CD14-positive monocyte (primary cell): Measurements from ENCODE around the gene DAZAP1. TPM values are rescaled to one million over a fixed set of nuclear protein-coding genes. Genes with fewer than 3 reads are reported as not detected.
A peak's percentile ranks its signal among the peaks of the same experiment; 100 is the strongest.

Source experiments
- DNase-seq, 3 donors: peaks; one replicate each; pipeline ENCODE4 v3.0.0-alpha.2; 2011 to 2022
- H2AFZ ChIP-seq: 2 replicates; pipeline ENCODE4 v1.6.0; 2012; ENCODE audit warnings: mild to moderate bottlenecking, low read depth, low read length, inconsistent platforms; ENCODE audit not compliant: insufficient read depth, poor library complexity, severe bottlenecking
- H3K27ac ChIP-seq, 2 donors: 1 replicate in 1 of 2; 2 replicates in 1 of 2; pipeline ENCODE4 v1.5.1; 2012 to 2013; ENCODE audit warnings: low read length in 2 of 2, control low read depth in 1 of 2, inconsistent platforms in 1 of 2, low read depth in 1 of 2, mild to moderate bottlenecking in 1 of 2
- H3K27me3 ChIP-seq, 2 donors: one replicate each; pipeline versions ENCODE4 v1.6.0 to v1.6.1; 2011 to 2013; ENCODE audit warnings: low read length in 2 of 2; ENCODE audit not compliant: control insufficient read depth in 2 of 2, insufficient read depth in 2 of 2
- H3K36me3 ChIP-seq, 2 donors: replicated peaks in 1 of 2; 1 replicate in 1 of 2; 2 replicates in 1 of 2; pipeline versions ENCODE4 v1.5.1 to v1.6.1; 2012 to 2013; ENCODE audit warnings: low read length in 2 of 2, control low read depth in 1 of 2, inconsistent platforms in 1 of 2, mild to moderate bottlenecking in 1 of 2; ENCODE audit not compliant: insufficient read depth in 2 of 2, control insufficient read depth in 1 of 2
- H3K4me1 ChIP-seq, 2 donors: 1 replicate in 1 of 2; 2 replicates in 1 of 2; pipeline versions ENCODE4 v1.5.1 to v1.6.1; 2012 to 2013; ENCODE audit warnings: low read length in 2 of 2, control low read depth in 1 of 2, inconsistent platforms in 1 of 2, mild to moderate bottlenecking in 1 of 2, moderate library complexity in 1 of 2; ENCODE audit not compliant: insufficient read depth in 2 of 2, control insufficient read depth in 1 of 2
- H3K4me2 ChIP-seq: replicated peaks from 2 replicates; pipeline ENCODE3; 2012; ENCODE audit warnings: low read length, moderate library complexity, mild to moderate bottlenecking; ENCODE audit not compliant: poor library complexity, severe bottlenecking; ENCODE audit errors: extremely low read depth
- H3K4me3 ChIP-seq, 3 experiments: fragments of 200-600 bp in 1 of 3; sonication (generic) in 1 of 3; replicated peaks in 1 of 3; 1 replicate in 2 of 3; 2 replicates in 1 of 3; pipeline ENCODE4 v1.5.1; 2011 to 2013; ENCODE audit warnings: low read length in 3 of 3, mild to moderate bottlenecking in 3 of 3, control low read depth in 2 of 3, low read depth in 2 of 3, inconsistent platforms in 1 of 3, moderate library complexity in 1 of 3
- H3K79me2 ChIP-seq: 2 replicates; pipeline ENCODE4 v1.6.0; 2012; ENCODE audit warnings: mild to moderate bottlenecking, control low read depth, inconsistent platforms, low read length, moderate library complexity; ENCODE audit not compliant: insufficient read depth
- H3K9ac ChIP-seq: 2 replicates; pipeline ENCODE4 v1.6.0; 2017; ENCODE audit warnings: low read length, mild to moderate bottlenecking; ENCODE audit not compliant: insufficient read depth, poor library complexity, severe bottlenecking
- H3K9me3 ChIP-seq, 2 donors: replicated peaks in 1 of 2; 1 replicate in 1 of 2; 2 replicates in 1 of 2; pipeline versions ENCODE4 v1.5.1 to v1.6.1; 2012 to 2013; ENCODE audit warnings: low read length in 2 of 2, control low read depth in 1 of 2; ENCODE audit not compliant: control insufficient read depth in 1 of 2, insufficient read depth in 1 of 2
- H4K20me1 ChIP-seq: 2 replicates; pipeline ENCODE4 v1.6.0; 2012; ENCODE audit warnings: mild to moderate bottlenecking, low read length, control low read depth, moderate library complexity; ENCODE audit not compliant: insufficient read depth
- H3K27ac Mint-ChIP-seq, 7 donors: one replicate each; pipeline ENCODE4 v1.8.0; 2020; ENCODE audit warnings: mild to moderate bottlenecking in 7 of 7, mixed read lengths in 7 of 7, moderate library complexity in 6 of 7, inconsistent platforms in 2 of 7
- H3K27me3 Mint-ChIP-seq, 3 donors: one replicate each; pipeline ENCODE4 v1.8.0; 2021 to 2022; ENCODE audit warnings: low read depth in 3 of 3, mild to moderate bottlenecking in 3 of 3, mixed read lengths in 3 of 3, moderate library complexity in 3 of 3, inconsistent platforms in 1 of 3
- H3K36me3 Mint-ChIP-seq, 2 donors: one replicate each; pipeline ENCODE4 v1.8.0; 2020; ENCODE audit warnings: mixed read lengths in 2 of 2, inconsistent platforms in 1 of 2, mild to moderate bottlenecking in 1 of 2
- H3K4me1 Mint-ChIP-seq: one replicate; pipeline ENCODE4 v1.8.0; 2020; ENCODE audit warnings: mild to moderate bottlenecking, mixed read lengths
- H3K4me3 Mint-ChIP-seq, 2 donors: one replicate each; pipeline ENCODE4 v1.8.0; 2020; ENCODE audit warnings: mild to moderate bottlenecking in 2 of 2, mixed read lengths in 2 of 2, moderate library complexity in 1 of 2
- H3K9me3 Mint-ChIP-seq, 7 donors: one replicate each; pipeline ENCODE4 v1.8.0; 2020 to 2022; ENCODE audit warnings: mixed read lengths in 7 of 7, mild to moderate bottlenecking in 6 of 7, moderate library complexity in 6 of 7, inconsistent platforms in 2 of 7
- WGBS: methylation state at CpG from one replicate; pipeline ENCODE4 v1.1.5; 2013; ENCODE audit warnings: missing lambda C conversion rate; ENCODE audit not compliant: insufficient coverage; 5-methylcytosine and 5-hydroxymethylcytosine counted together
- intact Hi-C, 2 donors: fragments of 100-400 bp; cut with micrococcal nuclease; formaldehyde crosslinking; loops; one replicate each; pipeline versions ENCODE4 v1.15.0 to v1.15.1; 2023
- polyA plus RNA-seq, 3 donors: library from polyadenylated mRNA; depleted of rRNA in 1 of 3; unstranded in 2 of 3; stranded (reverse) in 1 of 3; fragments of 300-500 nt in 2 of 3; fragments of >200 nt in 1 of 3; fragmentation: Illumina TruSeq in 2 of 3; gene quantifications; 1 replicate in 2 of 3; 2 replicates in 1 of 3; pipeline ENCODE4 v1.2.3, GENCODE V29; 2012 to 2021
- TF ChIP-seq, protein P1 (sequence below): fragments of 200-600 bp; IDR thresholded peaks from one replicate; pipeline ENCODE4 v1.8.0; 2022; ENCODE audit warnings: antibody characterized with exemption, mild to moderate bottlenecking

Gene DAZAP1
- polyA plus RNA-seq, 3 donors, result 3.3 to 57.1 (median 4.2) TPM

DNA sequence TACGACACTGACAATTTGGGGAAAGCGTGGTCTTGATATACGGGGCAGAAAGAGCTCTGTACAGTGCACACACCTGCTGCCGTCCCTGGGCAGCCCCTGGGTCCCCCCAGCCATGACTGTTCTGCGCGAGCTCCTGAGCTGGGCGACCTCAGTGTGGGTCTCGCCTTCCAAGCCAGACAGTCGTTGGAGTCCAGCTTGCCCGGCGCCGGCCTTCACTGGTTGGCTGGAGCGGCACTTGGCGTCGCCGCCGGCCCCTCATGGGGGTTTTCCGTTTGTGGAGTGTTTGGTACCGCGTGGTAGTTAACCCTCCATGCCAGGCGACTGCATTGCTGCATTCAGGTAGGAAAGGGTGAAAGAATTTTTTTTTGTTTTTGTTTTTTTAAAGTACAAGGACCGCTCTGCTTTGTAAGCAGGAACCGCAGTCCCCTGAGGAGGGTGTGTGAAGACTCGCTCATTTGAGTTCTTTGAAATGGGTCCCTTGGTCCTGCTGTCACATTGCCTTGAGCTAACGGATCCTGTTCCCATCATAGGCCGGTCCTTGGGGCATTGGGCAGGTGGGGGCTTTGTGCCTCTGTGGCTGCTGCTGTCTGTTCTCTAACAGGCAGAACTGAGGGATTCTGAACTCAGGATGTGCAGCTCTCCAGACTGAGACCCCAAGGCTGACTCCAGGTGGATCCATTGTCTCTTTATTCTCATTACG, 20.0 kb downstream of the DAZAP1 start:
- TF ChIP-seq, protein P1, sequence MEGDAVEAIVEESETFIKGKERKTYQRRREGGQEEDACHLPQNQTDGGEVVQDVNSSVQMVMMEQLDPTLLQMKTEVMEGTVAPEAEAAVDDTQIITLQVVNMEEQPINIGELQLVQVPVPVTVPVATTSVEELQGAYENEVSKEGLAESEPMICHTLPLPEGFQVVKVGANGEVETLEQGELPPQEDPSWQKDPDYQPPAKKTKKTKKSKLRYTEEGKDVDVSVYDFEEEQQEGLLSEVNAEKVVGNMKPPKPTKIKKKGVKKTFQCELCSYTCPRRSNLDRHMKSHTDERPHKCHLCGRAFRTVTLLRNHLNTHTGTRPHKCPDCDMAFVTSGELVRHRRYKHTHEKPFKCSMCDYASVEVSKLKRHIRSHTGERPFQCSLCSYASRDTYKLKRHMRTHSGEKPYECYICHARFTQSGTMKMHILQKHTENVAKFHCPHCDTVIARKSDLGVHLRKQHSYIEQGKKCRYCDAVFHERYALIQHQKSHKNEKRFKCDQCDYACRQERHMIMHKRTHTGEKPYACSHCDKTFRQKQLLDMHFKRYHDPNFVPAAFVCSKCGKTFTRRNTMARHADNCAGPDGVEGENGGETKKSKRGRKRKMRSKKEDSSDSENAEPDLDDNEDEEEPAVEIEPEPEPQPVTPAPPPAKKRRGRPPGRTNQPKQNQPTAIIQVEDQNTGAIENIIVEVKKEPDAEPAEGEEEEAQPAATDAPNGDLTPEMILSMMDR, result no peak
- no peak overlapping the region for H3K4me2 ChIP-seq
- Mint-ChIP-seq H3K36me3 (peaks cover 57 to 88% of the 10 kb centered on the region in 2 donors), H3K4me1 (no peaks in the 10 kb centered on the region), H3K27me3 (no peaks in the 10 kb centered on the region), H3K9me3 (no peaks in the 10 kb centered on the region), H3K27ac (peak overlapping the region in 1 of 7 donors; percentile 25), H3K4me3 (no peak overlapping the region)
- intact Hi-C loops, result loop anchor here in 1 of 2 donors (1.0 kb wide), 1 partner anchor 8 kb away; no protein-coding TSS in a partner anchor
- peaks cover 82 to 94% of the 10 kb centered on the region in 2 donors for H3K36me3 ChIP-seq
- no peak overlapping the region for H3K9ac ChIP-seq
- peaks cover 87% of the 10 kb centered on the region for H4K20me1 ChIP-seq
- H2AFZ ChIP-seq, result no peak overlapping the region
- no peaks in the 10 kb centered on the region for H3K4me1 ChIP-seq
- no peaks in the 10 kb centered on the region for H3K27me3 ChIP-seq
- no peaks in the 10 kb centered on the region for H3K9me3 ChIP-seq
- no peak overlapping the region for H3K27ac ChIP-seq
- H3K79me2 ChIP-seq, result peaks cover 28% of the 10 kb centered on the region
- H3K4me3 ChIP-seq, result no peak overlapping the region
- no peak for DNase-seq
- WGBS, result 96% methylated on average over 24 of the region's 27 CpGs

DNA sequence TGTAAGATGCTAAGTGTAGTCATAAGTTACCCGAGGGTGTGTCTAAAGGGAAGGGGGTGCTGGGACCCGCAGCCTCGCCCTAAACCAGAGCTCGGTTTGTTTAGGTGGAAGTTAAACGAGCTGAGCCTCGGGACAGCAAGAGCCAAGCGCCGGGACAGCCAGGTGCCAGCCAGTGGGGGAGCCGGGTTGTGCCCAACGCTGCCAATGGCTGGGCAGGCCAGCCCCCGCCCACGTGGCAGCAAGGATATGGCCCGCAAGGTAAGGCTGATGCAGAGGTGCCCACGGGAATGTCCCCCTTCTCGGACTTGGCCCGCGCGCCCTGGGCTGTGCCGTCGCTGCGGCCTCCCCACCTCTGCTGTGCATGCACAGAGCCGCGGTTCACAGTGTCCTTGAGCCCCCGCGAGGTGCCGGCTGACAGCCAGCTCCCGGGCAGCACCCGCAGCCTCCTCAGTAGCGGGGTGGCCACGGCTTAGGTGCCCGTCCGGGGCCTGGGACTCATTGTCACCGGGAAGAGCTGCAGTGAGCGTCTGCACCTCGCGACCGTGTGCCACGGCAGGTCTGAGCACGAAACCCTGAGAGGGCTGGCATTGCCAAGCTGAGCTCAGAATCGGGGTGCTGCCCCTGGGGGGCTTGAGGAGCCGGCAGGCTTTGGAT, 21.5 kb downstream of the DAZAP1 start:
- TF ChIP-seq, protein P1, result no peak
- no peak for DNase-seq
- H3K27ac ChIP-seq, result no peak overlapping the region
- intact Hi-C loops, result no loop called here
- H4K20me1 ChIP-seq, result peaks cover 87% of the 10 kb centered on the region
- H3K9me3 Mint-ChIP-seq, result no peaks in the 10 kb centered on the region
- H3K9ac ChIP-seq, result no peak overlapping the region
- H3K36me3 Mint-ChIP-seq, result peaks cover 49 to 82% of the 10 kb centered on the region in 2 donors
- H3K4me1 ChIP-seq, result no peaks in the 10 kb centered on the region
- H3K27me3 Mint-ChIP-seq, result no peaks in the 10 kb centered on the region
- H3K36me3 ChIP-seq, result peaks cover 83 to 94% of the 10 kb centered on the region in 2 donors
- no peaks in the 10 kb centered on the region for H3K9me3 ChIP-seq
- peaks cover 24% of the 10 kb centered on the region for H3K79me2 ChIP-seq
- no peaks in the 10 kb centered on the region for H3K4me1 Mint-ChIP-seq
- no peak overlapping the region for H3K4me3 ChIP-seq
- H3K4me2 ChIP-seq, result no peak overlapping the region
- H3K27ac Mint-ChIP-seq, result no peak overlapping the region
- H3K27me3 ChIP-seq, result no peaks in the 10 kb centered on the region
- 97% methylated on average over 41 of the region's 41 CpGs for WGBS
- H3K4me3 Mint-ChIP-seq, result no peak overlapping the region
- H2AFZ ChIP-seq, result no peak overlapping the region
